SW 1271 (cell line): Measurements from ENCODE around the gene MAP1LC3A.

ENCODE experiments used
- DNase-seq, 2 experiments: peaks; one replicate each; lab custom pipeline; 2025; lab: John Stamatoyannopoulos, UW

MAP1LC3A gene

GRCh38 chr20:34577061-34577460, 18.5 kb downstream of the MAP1LC3A start:
- no peak for DNase-seq

- no peak for DNase-seq
Measured at GRCh38 chr20:34578025-34578424, 19.5 kb downstream of the MAP1LC3A start.

DNA sequence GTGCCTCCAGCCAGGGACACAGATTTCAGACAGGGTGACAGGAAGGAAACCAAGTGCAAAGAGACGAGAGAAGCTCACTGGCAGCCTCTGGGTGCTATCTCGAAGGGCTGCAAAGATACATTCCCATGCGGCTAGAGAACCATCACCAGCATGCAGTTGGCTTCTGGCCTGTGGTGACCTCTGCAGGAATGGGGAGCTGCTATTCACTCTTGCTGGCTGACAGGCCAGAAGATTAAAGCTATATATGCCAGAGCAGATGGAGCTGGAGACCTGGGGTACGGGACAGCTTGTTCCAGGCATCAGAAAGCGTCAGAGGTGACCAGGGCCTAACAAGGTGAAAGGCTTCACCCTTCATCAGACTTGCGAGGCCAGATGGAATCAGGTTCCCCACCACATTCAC, 20.0 kb downstream of the MAP1LC3A start:
- DNase-seq = no peak

GRCh38 chr20:34579191-34579978, 20.9 kb downstream of the MAP1LC3A start:
- no peak for DNase-seq

- no peak for DNase-seq
Measured at GRCh38 chr20:34579979-34580940, 21.7 kb downstream of the MAP1LC3A start.

DNA sequence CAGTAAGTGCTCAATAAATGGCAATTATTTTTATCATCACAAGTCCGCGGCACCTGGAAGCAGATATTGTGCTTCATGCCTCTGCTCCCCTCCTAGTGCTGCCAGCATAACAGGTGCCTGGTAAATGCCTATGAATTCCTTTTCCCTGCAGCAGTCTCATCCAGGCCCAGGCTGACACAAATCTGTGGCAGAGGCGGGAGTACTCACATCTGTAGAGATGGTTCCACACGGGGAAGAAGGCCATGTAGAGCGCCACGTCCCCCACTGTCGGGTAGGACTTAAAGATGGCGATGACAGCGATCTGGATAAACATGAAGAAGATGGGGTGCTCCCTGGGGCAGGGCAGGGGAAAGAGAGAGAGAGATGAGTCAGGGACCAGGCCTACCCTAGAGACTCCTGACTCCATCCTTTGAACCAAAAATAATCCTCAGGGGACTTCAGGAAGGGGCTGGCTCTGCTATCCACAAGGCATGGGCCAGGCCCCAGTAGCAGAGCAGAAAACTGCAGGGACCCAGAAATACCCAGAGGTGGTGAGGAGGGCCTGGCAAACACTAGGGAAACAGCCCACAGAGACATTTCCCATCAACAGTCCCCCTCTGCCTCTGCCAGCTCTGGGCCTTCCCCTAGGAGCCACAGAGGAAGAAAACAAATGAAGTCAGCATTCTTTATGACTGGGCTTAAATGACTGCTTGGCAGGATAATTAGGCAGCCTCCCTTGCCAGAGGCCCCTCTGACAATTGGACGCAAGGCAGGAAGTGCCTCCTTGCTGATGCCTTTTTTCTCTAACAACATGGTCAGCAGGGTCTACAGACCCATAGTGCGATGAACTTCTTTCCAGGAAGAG, 23.0 kb downstream of the MAP1LC3A start:
- DNase-seq = no peak

DNA sequence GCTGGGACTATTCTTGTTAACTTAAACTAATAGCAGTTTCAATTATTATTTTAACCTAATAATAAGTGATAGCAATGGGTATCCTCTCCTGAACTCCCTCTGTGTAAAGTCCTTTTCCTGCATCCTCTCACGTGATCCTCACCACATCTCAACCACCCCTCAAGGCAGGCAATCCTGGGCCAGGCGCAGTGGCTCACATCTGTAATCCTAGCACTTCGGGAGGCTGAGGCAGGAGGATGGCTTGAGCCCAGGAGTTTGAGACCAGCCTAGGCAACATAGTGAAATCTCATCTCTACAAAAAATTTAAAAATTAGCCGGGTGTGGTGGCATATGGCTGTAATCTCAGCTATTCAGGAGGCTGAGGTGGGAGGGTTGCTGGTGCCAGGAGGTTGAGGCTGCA, 23.7 kb downstream of the MAP1LC3A start:
- DNase-seq = no peak

- no peak for DNase-seq
Measured at GRCh38 chr20:34582911-34583310, 24.4 kb downstream of the MAP1LC3A start.

- DNase-seq = no peak
Measured at GRCh38 chr20:34583544-34583943, 25.0 kb downstream of the MAP1LC3A start.

GRCh38 chr20:34585019-34585418, 26.5 kb downstream of the MAP1LC3A start:
- no peak for DNase-seq

GRCh38 chr20:34586488-34587163, 28.1 kb downstream of the MAP1LC3A start:
- no peak for DNase-seq

DNA sequence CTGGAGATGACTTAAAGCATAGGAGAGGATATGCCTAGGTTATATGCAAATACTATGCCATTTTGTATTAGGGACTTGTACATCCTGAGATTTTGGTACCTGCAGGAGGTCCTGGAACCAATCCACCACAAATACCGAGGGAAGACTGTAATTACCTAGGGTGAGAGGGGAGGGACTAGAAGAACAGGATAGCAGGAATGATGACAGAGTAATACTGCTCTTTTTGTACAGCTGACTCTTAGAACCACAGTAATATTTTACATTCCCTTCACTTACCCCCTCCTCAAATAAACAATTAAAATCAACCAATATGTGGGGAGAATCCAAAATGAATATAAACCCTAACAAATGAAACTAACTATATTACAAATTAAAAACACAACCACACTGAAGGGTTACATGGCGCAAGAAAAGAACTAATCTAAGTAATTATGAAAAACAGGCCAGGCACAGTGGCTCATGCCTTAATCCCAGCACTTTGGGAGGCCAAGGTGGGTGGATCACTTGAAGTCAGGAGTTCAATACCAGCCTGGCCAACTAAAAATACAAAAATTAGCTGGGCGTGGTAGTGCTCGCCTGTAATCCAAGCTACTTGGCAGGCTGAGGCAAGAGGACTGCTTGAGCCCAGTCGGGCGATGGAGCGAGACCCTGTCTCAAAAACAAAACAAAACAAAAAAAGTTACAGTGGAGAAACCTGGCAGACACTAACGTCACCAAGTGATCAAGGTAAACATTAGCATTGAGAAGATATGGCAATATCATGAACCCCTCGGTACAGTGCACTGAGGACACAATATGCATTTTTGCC, 37.1 kb downstream of the MAP1LC3A start:
- no peak for DNase-seq

- no peak for DNase-seq
Measured at GRCh38 chr20:34600892-34601653, 42.6 kb downstream of the MAP1LC3A start.

GRCh38 chr20:34604980-34605788, 46.7 kb downstream of the MAP1LC3A start:
- DNase-seq = no peak

DNA sequence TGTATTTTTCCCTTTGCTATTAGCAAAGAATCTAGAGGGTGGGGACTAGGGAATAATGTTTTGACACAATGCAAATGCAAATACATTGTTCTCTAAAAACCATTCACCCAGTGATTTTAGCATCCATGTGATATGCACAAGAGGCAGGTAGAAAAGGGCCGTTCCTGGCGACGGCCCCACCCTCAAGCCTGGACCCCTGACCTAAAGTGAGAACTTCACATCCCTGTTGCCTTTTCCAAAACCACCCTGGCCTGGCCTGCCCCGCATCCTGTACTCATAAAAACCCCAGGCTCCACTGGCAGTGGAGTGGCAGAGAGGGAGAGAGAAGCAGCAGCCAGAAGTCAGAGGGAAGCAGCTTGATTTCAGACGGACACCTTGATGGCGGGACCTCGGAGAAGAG, 48.5 kb downstream of the MAP1LC3A start:
- no peak for DNase-seq
